HEK293 (cell line): ENCODE results near the gene APOBEC2.
A peak's percentile ranks its signal among the peaks of the same experiment; 100 is the strongest.

ENCODE experiments used
- EGR2 ChIP-seq: fragments of 450-650 bp; formaldehyde crosslinking; IDR thresholded peaks from 2 replicates; pipeline ENCODE4 v1.5.1; 2016; ENCODE audit warnings: low read depth, missing biosample characterization, missing genetic modification characterization
- ELK4 ChIP-seq: IDR thresholded peaks from 2 replicates; pipeline ENCODE4 v1.6.1; 2011; ENCODE audit warnings: mild to moderate bottlenecking, low read depth, low read length, borderline replicate concordance
- PRDM1 ChIP-seq: fragments of 450-650 bp; formaldehyde crosslinking; IDR thresholded peaks from 2 replicates; pipeline ENCODE4; 2016; ENCODE audit warnings: missing biosample characterization, missing genetic modification characterization
- WT1 ChIP-seq: fragments of 450-650 bp; formaldehyde crosslinking; IDR thresholded peaks from 2 replicates; pipeline ENCODE4 v1.5.1; 2016; ENCODE audit warnings: missing biosample characterization, missing genetic modification characterization
- YY2 ChIP-seq: fragments of 450-650 bp; formaldehyde crosslinking; IDR thresholded peaks from 2 replicates; pipeline ENCODE4 v1.5.1; 2016; ENCODE audit warnings: missing biosample characterization, missing genetic modification characterization
- ZBTB44 ChIP-seq: fragments of 450-650 bp; IDR thresholded peaks from 2 replicates; pipeline ENCODE4 v1.5.1; 2018; ENCODE audit warnings: missing biosample characterization, mild to moderate bottlenecking, missing genetic modification characterization
- ZEB2 ChIP-seq: fragments of 450-650 bp; formaldehyde crosslinking; IDR thresholded peaks from 2 replicates; pipeline ENCODE4 v1.5.1; 2016; ENCODE audit warnings: missing biosample characterization, missing genetic modification characterization
- ZFP3 ChIP-seq: fragments of 450-650 bp; formaldehyde crosslinking; IDR thresholded peaks from 2 replicates; pipeline ENCODE4 v1.5.1; 2016; ENCODE audit warnings: low read depth, missing biosample characterization, missing genetic modification characterization
- ZFP41 ChIP-seq: fragments of 450-650 bp; formaldehyde crosslinking; IDR thresholded peaks from 2 replicates; pipeline ENCODE4 v1.5.1; 2016; ENCODE audit warnings: missing biosample characterization, missing genetic modification characterization, borderline replicate concordance
- ZNF138 ChIP-seq: fragments of 450-650 bp; formaldehyde crosslinking; IDR thresholded peaks from 2 replicates; pipeline ENCODE4 v1.5.1; 2016; ENCODE audit warnings: missing biosample characterization, missing genetic modification characterization, borderline replicate concordance
- ZNF169 ChIP-seq: fragments of 450-650 bp; formaldehyde crosslinking; IDR thresholded peaks from 2 replicates; pipeline ENCODE4 v1.5.1; 2016; ENCODE audit warnings: missing biosample characterization, missing genetic modification characterization
- ZNF175 ChIP-seq: fragments of 450-650 bp; formaldehyde crosslinking; IDR thresholded peaks from 2 replicates; pipeline ENCODE4 v1.5.1; 2016; ENCODE audit warnings: missing biosample characterization, missing genetic modification characterization
- ZNF24 ChIP-seq: fragments of 450-650 bp; formaldehyde crosslinking; IDR thresholded peaks from 2 replicates; pipeline ENCODE4 v1.5.1; 2016; ENCODE audit warnings: missing biosample characterization, missing genetic modification characterization
- ZNF26 ChIP-seq: fragments of 450-650 bp; formaldehyde crosslinking; IDR thresholded peaks from 2 replicates; pipeline ENCODE4 v1.5.1; 2016; ENCODE audit warnings: missing biosample characterization, missing genetic modification characterization
- ZNF302 ChIP-seq: fragments of 450-650 bp; formaldehyde crosslinking; IDR thresholded peaks from 2 replicates; pipeline ENCODE4 v1.5.1; 2016; ENCODE audit warnings: missing biosample characterization, missing genetic modification characterization, low read depth
- ZNF311 ChIP-seq: fragments of 450-650 bp; formaldehyde crosslinking; IDR thresholded peaks from 2 replicates; pipeline ENCODE4 v1.5.1; 2017; ENCODE audit warnings: missing biosample characterization, missing genetic modification characterization, borderline replicate concordance
- ZNF354C ChIP-seq: fragments of 450-650 bp; formaldehyde crosslinking; IDR thresholded peaks from 2 replicates; pipeline ENCODE4 v1.5.1; 2016; ENCODE audit warnings: missing biosample characterization, missing genetic modification characterization, low read depth, borderline replicate concordance
- ZNF391 ChIP-seq: fragments of 450-650 bp; formaldehyde crosslinking; IDR thresholded peaks from 2 replicates; pipeline ENCODE4 v1.5.1; 2016; ENCODE audit warnings: low read depth, missing biosample characterization, missing genetic modification characterization, borderline replicate concordance
- ZNF530 ChIP-seq: fragments of 450-650 bp; formaldehyde crosslinking; IDR thresholded peaks from 2 replicates; pipeline ENCODE4 v1.5.1; 2016; ENCODE audit warnings: low read depth, missing biosample characterization, missing genetic modification characterization
- ZNF544 ChIP-seq: fragments of 450-650 bp; formaldehyde crosslinking; IDR thresholded peaks from 2 replicates; pipeline ENCODE4 v1.5.0; 2017; ENCODE audit warnings: missing biosample characterization, missing genetic modification characterization
- ZNF596 ChIP-seq: fragments of 450-650 bp; IDR thresholded peaks from 2 replicates; pipeline ENCODE4 v1.5.0; 2018; ENCODE audit warnings: missing biosample characterization, mild to moderate bottlenecking, missing genetic modification characterization, moderate library complexity
- ZNF610 ChIP-seq: fragments of 450-650 bp; formaldehyde crosslinking; IDR thresholded peaks from 2 replicates; pipeline ENCODE4 v1.5.1; 2016; ENCODE audit warnings: missing biosample characterization, missing genetic modification characterization, borderline replicate concordance
- ZNF670 ChIP-seq: fragments of 450-650 bp; formaldehyde crosslinking; IDR thresholded peaks from 2 replicates; pipeline ENCODE4 v1.5.1; 2016; ENCODE audit warnings: missing biosample characterization, missing genetic modification characterization, low read depth
- ZNF677 ChIP-seq: fragments of 450-650 bp; IDR thresholded peaks from 2 replicates; pipeline ENCODE4 v1.5.0; 2018; ENCODE audit warnings: missing biosample characterization, mild to moderate bottlenecking, missing genetic modification characterization, moderate library complexity
- ZNF777 ChIP-seq: fragments of 450-650 bp; formaldehyde crosslinking; IDR thresholded peaks from 2 replicates; pipeline ENCODE4 v1.5.1; 2017; ENCODE audit warnings: missing biosample characterization, missing genetic modification characterization, borderline replicate concordance
- ZNF830 ChIP-seq: fragments of 450-650 bp; IDR thresholded peaks from 2 replicates; pipeline ENCODE4 v1.5.0; 2018; ENCODE audit warnings: missing biosample characterization, missing genetic modification characterization, low read depth, mild to moderate bottlenecking, moderate library complexity
- TF ChIP-seq, protein P1 (sequence below): fragments of 450-650 bp; formaldehyde crosslinking; IDR thresholded peaks from 2 replicates; pipeline ENCODE4 v1.5.0; 2017; ENCODE audit warnings: missing biosample characterization, missing genetic modification characterization, borderline replicate concordance
- TF ChIP-seq, protein P2 (sequence below): fragments of 450-650 bp; formaldehyde crosslinking; IDR thresholded peaks from 2 replicates; pipeline ENCODE4 v1.5.1; 2016; ENCODE audit warnings: missing biosample characterization, missing genetic modification characterization
- TF ChIP-seq, protein P3 (sequence below): fragments of 450-650 bp; formaldehyde crosslinking; IDR thresholded peaks from 2 replicates; pipeline ENCODE4 v1.5.1; 2016; ENCODE audit warnings: missing biosample characterization, missing genetic modification characterization

Gene APOBEC2

DNA sequence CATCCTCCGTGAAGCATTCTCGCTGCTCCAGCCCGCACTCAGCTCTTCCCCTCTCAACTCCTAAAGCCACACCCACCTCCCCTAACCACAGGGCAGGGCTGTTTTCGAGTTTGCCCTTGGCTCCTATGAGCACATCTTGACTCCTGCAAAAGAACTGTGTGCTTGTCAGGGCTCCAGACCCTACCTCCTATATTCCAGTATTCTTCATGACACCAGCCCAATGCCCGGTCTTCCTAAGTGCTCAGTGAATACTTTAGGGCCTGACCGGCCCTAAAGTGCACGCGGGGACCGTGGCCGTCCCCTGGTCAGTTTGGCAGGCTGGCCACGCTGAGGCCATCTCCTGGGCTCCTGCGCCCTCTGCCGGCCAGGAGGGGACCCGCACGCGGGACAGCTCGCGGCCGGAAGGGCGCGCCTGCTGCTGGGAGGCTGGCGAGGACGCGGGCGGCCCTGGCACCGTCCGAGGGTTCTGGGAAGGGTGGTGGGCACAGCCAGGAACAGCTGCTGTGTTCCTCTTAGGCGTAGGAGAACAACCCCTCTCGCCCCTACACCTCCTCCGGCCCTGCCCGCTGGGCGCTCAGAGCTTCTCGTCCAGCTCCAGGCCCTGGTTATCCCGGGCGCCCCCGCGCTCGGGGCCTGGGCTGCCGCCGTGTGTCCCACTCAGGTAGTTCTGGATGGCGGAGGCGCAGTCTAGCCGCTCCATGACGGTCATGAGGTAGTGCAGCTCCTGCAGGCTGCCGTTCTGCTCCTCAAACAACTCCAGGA lies 25.0 kb upstream of the APOBEC2 start (continued):
- TF ChIP-seq ZNF391 (tag by site-specific recombination) (no peak), ZNF175 (tag by site-specific recombination) (no peak), ZFP41 (tag by site-specific recombination) (no peak), PRDM1 (tag by site-specific recombination) (no peak), ZNF24 (no peak), EGR2 (tag by site-specific recombination) (peak; percentile 23; the same call in 1 of the 2 replicates), ZNF670 (tag by site-specific recombination) (no peak), ZNF544 (no peak), ZNF610 (no peak), ZNF302 (tag by site-specific recombination) (no peak), ZNF311 (no peak), ZNF169 (no peak), ZFP3 (no peak), ZBTB44 (tag by site-specific recombination) (no peak), WT1 (tag by site-specific recombination) (no peak), ZNF26 (no peak), ZNF830 (no peak), ZNF530 (tag by site-specific recombination) (no peak), ZNF777 (tag by site-specific recombination) (no peak), ZNF596 (tag by site-specific recombination) (no peak), ZNF677 (tag by site-specific recombination) (no peak), ELK4 (no peak), ZEB2 (tag by site-specific recombination) (peak; percentile 21; the same call in 1 of the 2 replicates), ZNF354C (tag by site-specific recombination) (no peak), YY2 (no peak), ZNF138 (tag by site-specific recombination) (no peak)
- TF ChIP-seq, protein P1, sequence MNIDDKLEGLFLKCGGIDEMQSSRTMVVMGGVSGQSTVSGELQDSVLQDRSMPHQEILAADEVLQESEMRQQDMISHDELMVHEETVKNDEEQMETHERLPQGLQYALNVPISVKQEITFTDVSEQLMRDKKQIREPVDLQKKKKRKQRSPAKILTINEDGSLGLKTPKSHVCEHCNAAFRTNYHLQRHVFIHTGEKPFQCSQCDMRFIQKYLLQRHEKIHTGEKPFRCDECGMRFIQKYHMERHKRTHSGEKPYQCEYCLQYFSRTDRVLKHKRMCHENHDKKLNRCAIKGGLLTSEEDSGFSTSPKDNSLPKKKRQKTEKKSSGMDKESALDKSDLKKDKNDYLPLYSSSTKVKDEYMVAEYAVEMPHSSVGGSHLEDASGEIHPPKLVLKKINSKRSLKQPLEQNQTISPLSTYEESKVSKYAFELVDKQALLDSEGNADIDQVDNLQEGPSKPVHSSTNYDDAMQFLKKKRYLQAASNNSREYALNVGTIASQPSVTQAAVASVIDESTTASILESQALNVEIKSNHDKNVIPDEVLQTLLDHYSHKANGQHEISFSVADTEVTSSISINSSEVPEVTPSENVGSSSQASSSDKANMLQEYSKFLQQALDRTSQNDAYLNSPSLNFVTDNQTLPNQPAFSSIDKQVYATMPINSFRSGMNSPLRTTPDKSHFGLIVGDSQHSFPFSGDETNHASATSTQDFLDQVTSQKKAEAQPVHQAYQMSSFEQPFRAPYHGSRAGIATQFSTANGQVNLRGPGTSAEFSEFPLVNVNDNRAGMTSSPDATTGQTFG (tag by site-specific recombination): no peak
- TF ChIP-seq, protein P2, sequence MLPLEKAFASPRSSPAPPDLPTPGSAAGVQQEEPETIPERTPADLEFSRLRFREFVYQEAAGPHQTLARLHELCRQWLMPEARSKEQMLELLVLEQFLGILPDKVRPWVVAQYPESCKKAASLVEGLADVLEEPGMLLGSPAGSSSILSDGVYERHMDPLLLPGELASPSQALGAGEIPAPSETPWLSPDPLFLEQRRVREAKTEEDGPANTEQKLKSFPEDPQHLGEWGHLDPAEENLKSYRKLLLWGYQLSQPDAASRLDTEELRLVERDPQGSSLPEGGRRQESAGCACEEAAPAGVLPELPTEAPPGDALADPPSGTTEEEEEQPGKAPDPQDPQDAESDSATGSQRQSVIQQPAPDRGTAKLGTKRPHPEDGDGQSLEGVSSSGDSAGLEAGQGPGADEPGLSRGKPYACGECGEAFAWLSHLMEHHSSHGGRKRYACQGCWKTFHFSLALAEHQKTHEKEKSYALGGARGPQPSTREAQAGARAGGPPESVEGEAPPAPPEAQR (tag by site-specific recombination): no peak
- TF ChIP-seq, protein P3, sequence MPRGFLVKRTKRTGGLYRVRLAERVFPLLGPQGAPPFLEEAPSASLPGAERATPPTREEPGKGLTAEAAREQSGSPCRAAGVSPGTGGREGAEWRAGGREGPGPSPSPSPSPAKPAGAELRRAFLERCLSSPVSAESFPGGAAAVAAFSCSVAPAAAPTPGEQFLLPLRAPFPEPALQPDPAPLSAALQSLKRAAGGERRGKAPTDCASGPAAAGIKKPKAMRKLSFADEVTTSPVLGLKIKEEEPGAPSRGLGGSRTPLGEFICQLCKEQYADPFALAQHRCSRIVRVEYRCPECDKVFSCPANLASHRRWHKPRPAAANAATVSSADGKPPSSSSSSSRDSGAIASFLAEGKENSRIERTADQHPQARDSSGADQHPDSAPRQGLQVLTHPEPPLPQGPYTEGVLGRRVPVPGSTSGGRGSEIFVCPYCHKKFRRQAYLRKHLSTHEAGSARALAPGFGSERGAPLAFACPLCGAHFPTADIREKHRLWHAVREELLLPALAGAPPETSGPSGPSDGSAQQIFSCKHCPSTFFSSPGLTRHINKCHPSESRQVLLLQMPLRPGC: no peak
